GM21447 (cell line): ENCODE measurements around the gene CHRM2.

ENCODE experiments used
- ATAC-seq: cut with Tn5 transposase; IDR thresholded peaks from one replicate; pipeline ENCODE4 v1.9.1; 2021; ENCODE audit not compliant: unreplicated experiment

The CHRM2 gene

GRCh38 chr7:137018468-137018867, 150.0 kb downstream of the CHRM2 start:
- no peak for ATAC-seq

DNA sequence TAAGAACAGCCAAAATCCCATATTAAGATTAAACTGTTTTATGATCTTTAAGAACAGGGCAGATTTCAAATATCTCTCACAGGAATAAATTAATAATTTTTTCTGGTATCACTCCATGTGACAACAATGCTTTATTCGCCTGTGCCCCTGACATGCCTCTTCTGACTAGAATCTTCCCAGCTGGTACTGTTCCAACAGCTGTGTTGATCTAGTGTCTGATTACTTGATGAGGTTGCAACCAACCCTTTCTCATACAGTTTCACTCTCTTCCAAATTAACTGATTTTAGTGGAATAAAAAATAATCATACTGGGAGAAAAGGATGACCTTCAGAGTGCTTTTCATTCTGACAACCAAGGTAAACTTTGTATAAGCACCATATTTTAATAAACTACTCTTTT, 151.9 kb downstream of the CHRM2 start:
- no peak for ATAC-seq

DNA sequence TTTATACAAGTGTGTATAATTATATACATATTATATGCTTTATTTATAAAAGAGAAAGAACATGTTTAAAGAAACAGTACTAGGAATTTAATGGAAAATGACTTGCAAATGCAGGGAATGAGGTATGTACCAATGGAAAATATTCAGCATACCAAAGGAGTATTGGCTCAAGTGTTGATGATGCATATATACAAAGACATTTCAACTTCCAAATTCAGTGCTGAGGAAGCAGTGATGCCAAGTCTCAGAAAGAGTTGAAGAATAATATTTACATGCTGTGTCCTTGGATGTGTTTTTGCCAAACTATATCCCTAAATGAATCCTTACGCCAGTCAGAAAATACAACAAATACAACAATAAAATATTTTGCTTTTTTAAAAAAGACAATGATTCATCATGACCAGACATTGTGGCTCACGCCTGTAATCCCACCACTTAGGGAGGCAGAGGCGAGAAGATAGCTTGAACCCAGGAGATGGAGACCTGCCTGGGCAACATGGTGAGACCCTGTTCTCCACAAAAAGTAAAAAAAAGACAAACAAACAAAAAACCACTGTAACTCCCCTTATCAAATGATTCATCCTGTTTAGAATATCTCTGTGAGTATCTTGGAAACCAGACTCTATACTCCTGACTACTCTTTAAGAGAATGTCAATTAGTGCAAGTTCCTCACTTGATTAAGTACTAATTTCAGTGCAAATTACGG, 157.2 kb downstream of the CHRM2 start:
- ATAC-seq, result no peak

GRCh38 chr7:137026176-137026500, 157.7 kb downstream of the CHRM2 start:
- ATAC-seq, result no peak

DNA sequence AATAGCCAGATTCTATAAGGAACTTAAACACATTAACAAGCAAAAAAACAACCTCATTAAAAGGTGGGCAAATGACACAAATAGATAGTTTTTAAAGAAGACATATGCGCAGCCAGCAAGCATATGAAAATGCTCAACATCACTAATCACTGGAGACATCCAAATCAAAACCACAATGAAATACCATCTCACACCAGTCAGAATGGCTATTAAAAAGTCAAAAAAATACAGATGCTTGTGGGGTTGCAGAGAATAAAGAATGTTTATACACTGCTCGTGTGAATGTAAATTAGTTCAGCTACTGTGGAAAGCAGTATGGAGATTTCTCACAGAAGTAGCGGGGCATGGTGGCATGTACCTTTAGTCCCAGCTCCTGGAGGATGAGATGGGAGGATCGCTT, 164.0 kb downstream of the CHRM2 start:
- ATAC-seq, result no peak

DNA sequence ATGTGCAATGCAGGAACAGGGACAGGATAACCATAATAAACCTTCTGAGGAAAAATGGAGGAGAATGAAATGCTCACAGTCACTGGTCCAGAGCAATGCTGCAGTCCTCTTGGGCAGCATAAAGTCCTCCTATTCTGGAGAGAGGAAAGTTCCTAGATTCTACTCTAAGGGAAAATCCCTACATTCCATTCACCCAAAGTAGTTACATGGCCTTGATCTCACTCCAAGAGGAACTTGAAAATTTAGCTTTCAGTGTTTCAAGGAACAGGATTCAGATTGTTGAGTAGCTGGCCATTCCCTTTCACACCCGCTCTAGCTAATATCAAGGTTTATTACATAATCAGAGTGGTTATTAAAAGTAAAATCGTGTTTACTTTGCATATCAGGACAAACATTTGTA, 168.3 kb downstream of the CHRM2 start:
- ATAC-seq, result no peak

GRCh38 chr7:137038706-137039105, 170.3 kb downstream of the CHRM2 start:
- ATAC-seq, result no peak

DNA sequence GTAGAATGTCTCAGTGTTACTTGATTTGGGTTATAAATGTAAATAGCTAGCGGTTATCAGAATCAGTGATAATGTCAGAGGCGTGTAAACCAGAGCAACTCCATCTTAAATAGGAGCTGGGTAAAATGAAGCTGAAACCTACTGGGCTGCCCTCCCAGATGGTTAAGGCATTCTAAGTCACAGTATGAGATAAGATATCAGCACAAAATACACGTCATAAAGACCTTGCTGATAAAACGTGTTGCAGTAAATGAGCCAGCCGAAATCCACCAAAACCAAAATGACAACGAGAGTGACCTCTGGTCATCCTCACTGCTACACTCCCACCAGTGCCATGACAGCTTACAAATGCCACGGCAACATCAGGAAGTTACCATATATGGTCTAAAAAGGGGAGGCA, 172.3 kb downstream of the CHRM2 start:
- no peak for ATAC-seq

DNA sequence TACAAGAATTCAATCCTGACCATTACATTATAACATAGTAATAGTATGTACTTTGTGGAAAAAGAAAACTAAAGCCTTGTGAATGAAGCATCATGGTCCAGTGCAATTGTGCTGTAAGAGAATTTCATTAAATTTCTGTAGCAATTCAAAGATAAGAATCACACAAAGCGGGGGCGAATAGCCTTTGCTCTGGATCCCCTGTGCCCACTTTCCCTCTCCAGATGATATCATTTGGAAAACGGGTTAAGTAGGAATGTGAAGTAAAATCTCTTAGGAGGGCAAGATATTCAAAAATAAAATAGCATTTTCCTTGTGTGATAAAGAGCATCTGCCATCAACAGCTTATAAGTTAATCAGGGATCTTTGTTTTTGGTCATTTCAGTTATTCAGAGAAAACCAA, 177.1 kb downstream of the CHRM2 start:
- ATAC-seq, result no peak

GRCh38 chr7:137069249-137069963, 201.0 kb downstream of the CHRM2 start:
- ATAC-seq, result no peak
